Right lung (tissue), 5 donors: ENCODE results near the gene SUPT20HL2. TPM values are rescaled to one million over a fixed set of nuclear protein-coding genes. Genes with fewer than 3 reads are reported as not detected.

Experiments used
- polyA plus RNA-seq, 5 donors: library from polyadenylated mRNA; unstranded; fragments of 120-200 nt; gene quantifications; one replicate each; pipeline versions ENCODE4 v1.2.1 to v1.2.3, GENCODE V29; 2013; ENCODE audit warnings: inconsistent platforms in 1 of 5, low replicate concordance in 1 of 5; ENCODE audit not compliant: insufficient read length in 5 of 5, insufficient read depth in 1 of 5

Gene SUPT20HL2
- polyA plus RNA-seq, 5 donors = not detected

Other genes with a start within 250 kb of the SUPT20HL2 start
- gene ZFX, start 164.3 kb downstream of the SUPT20HL2 start, polyA plus RNA-seq = 10 to 100 TPM; 29.1 to 47.8 (median 33.3) TPM
- gene SUPT20HL1, start 46.6 kb upstream of the SUPT20HL2 start, polyA plus RNA-seq = under 1 TPM in 1 of 5 donors, not detected in 4; 0.05 TPM
- 1 to 10 TPM; 3.7 to 7.4 (median 6.3) TPM for gene PDK3, start 151.2 kb upstream of the SUPT20HL2 start, polyA plus RNA-seq